Type B pancreatic cell (in vitro differentiated cells): Measurements from ENCODE around the gene UBXN6. TPM values are rescaled to one million over a fixed set of nuclear protein-coding genes. Genes with fewer than 3 reads are reported as not detected.

Experiments used
- DNase-seq: peaks from one replicate; pipeline ENCODE4 v3.0.0; 2021; ENCODE audit warnings: mixed read lengths; ENCODE audit not compliant: unreplicated experiment; ENCODE audit errors: extremely low spot score
- H3K27ac Mint-ChIP-seq: 2 replicates; pipeline ENCODE4 v1.8.0; 2021; ENCODE audit warnings: mild to moderate bottlenecking, mixed read lengths
- H3K27me3 Mint-ChIP-seq: 2 replicates; pipeline ENCODE4 v1.8.0; 2021; ENCODE audit warnings: mixed read lengths
- H3K36me3 Mint-ChIP-seq: 2 replicates; pipeline ENCODE4 v1.8.0; 2021; ENCODE audit warnings: mixed read lengths
- H3K4me1 Mint-ChIP-seq: one replicate; pipeline ENCODE4 v1.8.0; 2021; ENCODE audit warnings: mixed read lengths; ENCODE audit not compliant: unreplicated experiment
- H3K4me3 Mint-ChIP-seq: 2 replicates; pipeline ENCODE4 v1.8.0; 2021; ENCODE audit warnings: mild to moderate bottlenecking, mixed read lengths
- H3K9me3 Mint-ChIP-seq: 2 replicates; pipeline ENCODE4 v1.8.0; 2021; ENCODE audit warnings: mixed read lengths
- total RNA-seq: library from RNA; stranded (reverse); gene quantifications from 2 replicates; pipeline ENCODE4 v1.2.1, GENCODE V29; 2021; ENCODE audit warnings: low replicate concordance
- TF ChIP-seq, protein P1 (sequence below): fragments of 200-600 bp; sonication (generic); conservative IDR thresholded peaks from 2 replicates; pipeline ENCODE4 v1.5.0; 2021; ENCODE audit warnings: antibody characterized with exemption, mild to moderate bottlenecking

The UBXN6 gene
- total RNA-seq, 1 donor from 2014 or later = 60.8 TPM

GRCh38 chr19:4493104-4493928, 35.7 kb upstream of the UBXN6 start:
- TF ChIP-seq, protein P1, sequence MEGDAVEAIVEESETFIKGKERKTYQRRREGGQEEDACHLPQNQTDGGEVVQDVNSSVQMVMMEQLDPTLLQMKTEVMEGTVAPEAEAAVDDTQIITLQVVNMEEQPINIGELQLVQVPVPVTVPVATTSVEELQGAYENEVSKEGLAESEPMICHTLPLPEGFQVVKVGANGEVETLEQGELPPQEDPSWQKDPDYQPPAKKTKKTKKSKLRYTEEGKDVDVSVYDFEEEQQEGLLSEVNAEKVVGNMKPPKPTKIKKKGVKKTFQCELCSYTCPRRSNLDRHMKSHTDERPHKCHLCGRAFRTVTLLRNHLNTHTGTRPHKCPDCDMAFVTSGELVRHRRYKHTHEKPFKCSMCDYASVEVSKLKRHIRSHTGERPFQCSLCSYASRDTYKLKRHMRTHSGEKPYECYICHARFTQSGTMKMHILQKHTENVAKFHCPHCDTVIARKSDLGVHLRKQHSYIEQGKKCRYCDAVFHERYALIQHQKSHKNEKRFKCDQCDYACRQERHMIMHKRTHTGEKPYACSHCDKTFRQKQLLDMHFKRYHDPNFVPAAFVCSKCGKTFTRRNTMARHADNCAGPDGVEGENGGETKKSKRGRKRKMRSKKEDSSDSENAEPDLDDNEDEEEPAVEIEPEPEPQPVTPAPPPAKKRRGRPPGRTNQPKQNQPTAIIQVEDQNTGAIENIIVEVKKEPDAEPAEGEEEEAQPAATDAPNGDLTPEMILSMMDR = no peak
- Mint-ChIP-seq H3K27me3 (no peaks in the 10 kb centered on the region), H3K9me3 (no peaks in the 10 kb centered on the region), H3K4me1 (no peaks in the 10 kb centered on the region), H3K4me3 (no peak overlapping the region), H3K27ac (no peak overlapping the region), H3K36me3 (no peaks in the 10 kb centered on the region)
- no peak for DNase-seq

GRCh38 chr19:4492337-4493103, 34.9 kb upstream of the UBXN6 start:
- Mint-ChIP-seq H3K27ac (no peak overlapping the region), H3K27me3 (no peaks in the 10 kb centered on the region), H3K4me1 (no peaks in the 10 kb centered on the region), H3K36me3 (peaks cover 1% of the 10 kb centered on the region), H3K4me3 (no peak overlapping the region), H3K9me3 (no peaks in the 10 kb centered on the region)
- TF ChIP-seq, protein P1 = no peak
- DNase-seq = no peak

DNA sequence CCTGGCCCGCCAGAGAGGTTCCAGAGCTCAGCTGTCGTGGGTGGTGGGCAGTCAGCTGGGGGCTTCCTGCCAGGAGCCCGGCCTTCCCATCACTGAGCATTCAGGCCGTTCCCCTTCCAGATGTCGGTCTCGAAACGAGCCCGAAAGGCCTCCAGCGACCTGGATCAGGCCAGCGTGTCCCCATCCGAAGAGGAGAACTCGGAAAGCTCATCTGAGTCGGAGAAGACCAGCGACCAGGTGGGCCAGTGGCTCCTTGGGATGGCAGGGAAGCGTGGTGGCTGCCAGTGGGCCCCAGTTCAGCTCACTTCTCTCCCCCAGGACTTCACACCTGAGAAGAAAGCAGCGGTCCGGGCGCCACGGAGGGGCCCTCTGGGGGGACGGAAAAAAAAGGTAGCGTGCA, 33.9 kb upstream of the UBXN6 start:
- no peak for DNase-seq
- Mint-ChIP-seq H3K4me3 (no peak overlapping the region), H3K27ac (no peak overlapping the region), H3K27me3 (no peaks in the 10 kb centered on the region), H3K9me3 (no peaks in the 10 kb centered on the region), H3K36me3 (peaks cover 3% of the 10 kb centered on the region), H3K4me1 (no peaks in the 10 kb centered on the region)
- TF ChIP-seq, protein P1 = no peak

DNA sequence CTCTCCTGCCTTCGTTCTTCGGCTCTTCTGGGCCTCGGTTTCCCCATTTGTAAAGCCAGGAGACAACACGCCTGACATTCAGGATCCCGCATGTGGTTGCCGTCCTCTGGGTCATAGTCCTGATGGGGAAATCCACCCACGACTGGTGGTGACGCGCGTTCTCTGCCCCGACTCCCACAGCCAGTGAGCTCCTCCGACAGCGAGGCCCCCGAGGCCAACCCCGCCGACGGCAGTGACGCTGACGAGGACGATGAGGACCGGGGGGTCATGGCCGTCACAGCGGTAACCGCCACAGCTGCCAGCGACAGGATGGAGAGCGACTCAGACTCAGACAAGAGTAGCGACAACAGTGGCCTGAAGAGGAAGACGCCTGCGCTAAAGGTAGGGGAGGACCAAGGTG, 30.9 kb upstream of the UBXN6 start:
- Mint-ChIP-seq H3K9me3 (no peaks in the 10 kb centered on the region), H3K4me1 (no peaks in the 10 kb centered on the region), H3K4me3 (no peak overlapping the region), H3K27me3 (no peaks in the 10 kb centered on the region), H3K36me3 (peaks cover 12% of the 10 kb centered on the region), H3K27ac (no peak overlapping the region)
- DNase-seq = no peak
- TF ChIP-seq, protein P1 = no peak

- no peaks in the 10 kb centered on the region for H3K4me1 Mint-ChIP-seq
- H3K9me3 Mint-ChIP-seq = no peaks in the 10 kb centered on the region
- TF ChIP-seq, protein P1 = no peak
- H3K27ac Mint-ChIP-seq = no peak overlapping the region
- no peak overlapping the region for H3K4me3 Mint-ChIP-seq
- no peaks in the 10 kb centered on the region for H3K27me3 Mint-ChIP-seq
- DNase-seq = no peak
- peaks cover 14% of the 10 kb centered on the region for H3K36me3 Mint-ChIP-seq
These were observed 30.0 kb upstream of the UBXN6 start for GRCh38 chr19:4487572-4487971.
